Omental fat pad (tissue), 4 donors: ENCODE data around the gene IFNLR1. TPM values are rescaled to one million over a fixed set of nuclear protein-coding genes. Genes with fewer than 3 reads are reported as not detected.

Experiments
- ATAC-seq: fragments of 150-250 bp; one replicate; pipeline ENCODE4 v1.9.1; 2016; ENCODE audit warnings: mild to moderate bottlenecking, moderate library complexity; ENCODE audit not compliant: low FRiP score
- DNase-seq: peaks from one replicate; pipeline ENCODE4 v3.0.0-alpha.2; 2019; ENCODE audit warnings: low spot score
- total RNA-seq, 4 donors: library from RNA; depleted of rRNA; stranded (reverse); fragments of >200 nt; gene quantifications; one replicate each; pipeline ENCODE4 v1.1.0, GENCODE V29; 2016
- TF ChIP-seq, protein P1 (sequence below), 3 donors: fragments of 450-650 bp; IDR thresholded peaks; one replicate each; pipeline ENCODE4 v1.5.1; 2016 to 2017; ENCODE audit warnings: antibody characterized with exemption in 3 of 3, mild to moderate bottlenecking in 3 of 3, moderate library complexity in 2 of 3

IFNLR1 gene
- total RNA-seq, 4 donors from 2014 or later = 1.1 to 4.6 (median 1.8) TPM; not detected in 1

DNA sequence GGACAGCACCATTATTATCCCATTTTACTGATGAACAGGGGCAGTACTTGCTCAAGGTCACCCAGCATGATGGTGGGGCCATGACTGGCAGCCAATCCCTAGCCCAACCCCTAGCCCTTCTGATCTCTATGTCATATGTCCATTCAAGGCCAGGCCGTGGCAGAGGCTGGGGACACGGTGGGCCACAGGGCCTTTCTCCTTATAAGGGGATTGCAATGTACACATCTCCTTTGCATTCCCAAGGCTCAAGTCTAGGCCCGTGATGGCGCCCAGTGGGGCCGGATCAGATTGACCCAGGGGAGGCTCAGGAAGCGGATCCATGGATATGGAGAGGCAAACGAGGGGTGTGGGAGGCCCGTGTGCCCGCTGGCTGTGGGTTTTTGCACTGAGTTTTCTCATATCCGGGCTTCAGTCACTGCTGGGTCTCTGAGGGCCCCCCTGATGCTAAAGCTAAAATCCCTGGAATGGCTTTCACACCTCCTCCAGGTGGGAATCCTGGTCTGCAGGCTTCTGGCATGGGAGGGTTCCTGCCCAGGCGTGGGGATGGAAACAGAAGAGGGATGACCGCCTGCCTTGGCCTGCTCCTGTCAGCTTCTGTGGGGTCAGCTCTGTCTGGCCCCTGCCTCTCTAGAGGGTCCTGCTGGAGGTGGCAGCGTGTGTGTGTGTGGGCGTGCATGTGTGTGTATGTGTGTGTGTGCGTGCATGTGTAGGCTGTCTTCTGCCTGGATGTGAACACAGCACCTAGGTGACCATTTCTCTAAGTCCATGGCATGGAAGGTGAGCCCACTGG, 77.2 kb downstream of the IFNLR1 start:
- DNase-seq (no peak), ATAC-seq (no peak)
- TF ChIP-seq, protein P1, sequence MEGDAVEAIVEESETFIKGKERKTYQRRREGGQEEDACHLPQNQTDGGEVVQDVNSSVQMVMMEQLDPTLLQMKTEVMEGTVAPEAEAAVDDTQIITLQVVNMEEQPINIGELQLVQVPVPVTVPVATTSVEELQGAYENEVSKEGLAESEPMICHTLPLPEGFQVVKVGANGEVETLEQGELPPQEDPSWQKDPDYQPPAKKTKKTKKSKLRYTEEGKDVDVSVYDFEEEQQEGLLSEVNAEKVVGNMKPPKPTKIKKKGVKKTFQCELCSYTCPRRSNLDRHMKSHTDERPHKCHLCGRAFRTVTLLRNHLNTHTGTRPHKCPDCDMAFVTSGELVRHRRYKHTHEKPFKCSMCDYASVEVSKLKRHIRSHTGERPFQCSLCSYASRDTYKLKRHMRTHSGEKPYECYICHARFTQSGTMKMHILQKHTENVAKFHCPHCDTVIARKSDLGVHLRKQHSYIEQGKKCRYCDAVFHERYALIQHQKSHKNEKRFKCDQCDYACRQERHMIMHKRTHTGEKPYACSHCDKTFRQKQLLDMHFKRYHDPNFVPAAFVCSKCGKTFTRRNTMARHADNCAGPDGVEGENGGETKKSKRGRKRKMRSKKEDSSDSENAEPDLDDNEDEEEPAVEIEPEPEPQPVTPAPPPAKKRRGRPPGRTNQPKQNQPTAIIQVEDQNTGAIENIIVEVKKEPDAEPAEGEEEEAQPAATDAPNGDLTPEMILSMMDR (IDR thresholded peaks at IDR 0.05) = no peak

DNA sequence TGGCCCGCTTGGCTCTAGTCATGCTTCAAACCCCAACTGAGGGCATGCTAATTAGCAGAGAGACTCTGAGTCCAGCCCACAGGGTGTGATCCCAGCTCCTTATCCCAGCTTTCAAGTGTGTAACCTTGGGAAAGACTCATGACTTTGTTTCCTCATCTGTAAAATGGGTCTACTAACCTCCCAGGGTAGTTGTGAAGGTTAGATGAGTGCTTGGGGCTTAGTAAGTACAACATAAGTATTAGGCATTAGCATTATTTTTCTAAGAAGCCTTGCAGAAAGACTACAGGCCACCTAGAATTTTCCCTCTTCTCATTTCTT, 78.0 kb downstream of the IFNLR1 start:
- TF ChIP-seq, protein P1 (IDR thresholded peaks at IDR 0.05) = no peak
- no peak for DNase-seq

DNA sequence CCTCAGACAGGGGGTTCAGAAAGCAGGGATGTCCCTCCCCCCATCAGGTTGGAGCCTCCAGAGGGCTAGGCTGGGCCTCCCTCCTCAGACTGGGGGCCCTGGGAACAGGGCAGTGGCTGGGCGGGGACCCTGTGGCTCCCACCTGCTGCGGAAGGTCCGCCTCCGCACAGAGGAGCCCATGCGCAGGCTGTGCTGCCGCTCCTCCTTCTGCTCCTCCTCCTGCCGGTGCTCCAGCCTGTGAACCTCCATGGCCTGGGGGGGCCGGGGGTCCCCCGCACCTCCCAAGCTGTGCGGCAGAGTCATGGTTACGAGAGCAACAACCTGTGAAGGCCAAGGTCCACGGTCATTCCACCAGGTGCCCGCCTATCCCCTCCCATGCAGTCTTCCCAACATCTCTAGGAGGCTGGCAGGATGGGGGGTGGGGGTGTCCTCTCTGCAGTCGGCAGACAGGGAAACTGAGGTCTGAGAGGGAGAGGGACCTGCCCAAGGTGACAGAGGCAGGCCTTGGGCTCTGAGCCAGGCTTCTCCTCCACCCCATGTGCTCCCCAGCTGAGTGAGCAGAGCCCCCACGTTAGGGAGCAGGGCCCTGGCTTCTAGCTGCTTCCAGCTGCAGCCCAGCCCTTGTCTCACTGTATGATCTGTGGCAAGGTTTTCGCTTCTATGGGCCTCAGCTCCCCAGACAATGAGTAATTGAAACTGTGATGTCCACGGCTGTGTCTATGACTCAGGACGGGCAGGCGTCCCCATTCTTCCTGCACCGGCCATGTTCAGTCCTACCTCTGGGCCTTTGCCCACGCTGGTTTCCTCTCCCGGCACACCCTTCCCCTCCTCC, 78.5 kb downstream of the IFNLR1 start:
- ATAC-seq = no peak
- TF ChIP-seq, protein P1 (IDR thresholded peaks at IDR 0.05) = no peak

More for the DNA sequence above, 78.0 kb downstream of the IFNLR1 start:
- no peak for ATAC-seq

DNA sequence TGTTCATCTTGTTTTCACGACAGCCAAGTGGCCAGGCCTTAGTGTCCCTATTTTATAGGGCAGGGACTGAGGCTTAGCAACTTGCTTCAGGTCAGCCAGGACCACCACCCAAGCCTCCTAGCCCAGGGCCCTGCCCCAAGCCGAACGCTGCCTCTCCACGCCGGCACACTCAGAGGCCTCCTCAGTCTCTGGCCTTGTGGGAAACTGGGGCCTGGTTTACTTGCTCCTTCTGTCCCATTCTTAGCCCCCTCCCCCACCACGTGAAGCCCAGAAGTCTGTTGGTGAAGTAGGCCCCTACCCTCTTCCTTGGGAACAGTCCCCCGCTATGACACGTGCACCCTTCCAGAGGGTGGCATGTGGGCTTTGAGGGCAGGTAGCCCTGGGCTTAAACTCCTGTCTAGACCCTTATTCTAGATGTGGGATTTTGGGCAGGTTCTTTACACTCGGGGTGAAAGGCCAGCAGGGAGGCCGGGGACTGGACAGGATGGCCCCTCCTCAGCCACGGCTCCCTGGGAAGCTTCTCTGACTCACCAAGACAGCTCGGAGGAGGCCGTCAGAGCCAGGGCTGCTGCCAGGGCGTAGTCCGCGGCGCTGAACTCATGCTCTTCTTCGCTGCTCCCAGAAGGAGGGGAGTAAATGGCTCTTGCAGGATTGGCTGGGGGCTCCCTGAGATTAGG, 79.5 kb downstream of the IFNLR1 start:
- DNase-seq (no peak), ATAC-seq (peak; percentile 71)
- TF ChIP-seq, protein P1 (IDR thresholded peaks at IDR 0.05) = no peak

More for the DNA sequence above, 78.5 kb downstream of the IFNLR1 start:
- no peak for DNase-seq

DNA sequence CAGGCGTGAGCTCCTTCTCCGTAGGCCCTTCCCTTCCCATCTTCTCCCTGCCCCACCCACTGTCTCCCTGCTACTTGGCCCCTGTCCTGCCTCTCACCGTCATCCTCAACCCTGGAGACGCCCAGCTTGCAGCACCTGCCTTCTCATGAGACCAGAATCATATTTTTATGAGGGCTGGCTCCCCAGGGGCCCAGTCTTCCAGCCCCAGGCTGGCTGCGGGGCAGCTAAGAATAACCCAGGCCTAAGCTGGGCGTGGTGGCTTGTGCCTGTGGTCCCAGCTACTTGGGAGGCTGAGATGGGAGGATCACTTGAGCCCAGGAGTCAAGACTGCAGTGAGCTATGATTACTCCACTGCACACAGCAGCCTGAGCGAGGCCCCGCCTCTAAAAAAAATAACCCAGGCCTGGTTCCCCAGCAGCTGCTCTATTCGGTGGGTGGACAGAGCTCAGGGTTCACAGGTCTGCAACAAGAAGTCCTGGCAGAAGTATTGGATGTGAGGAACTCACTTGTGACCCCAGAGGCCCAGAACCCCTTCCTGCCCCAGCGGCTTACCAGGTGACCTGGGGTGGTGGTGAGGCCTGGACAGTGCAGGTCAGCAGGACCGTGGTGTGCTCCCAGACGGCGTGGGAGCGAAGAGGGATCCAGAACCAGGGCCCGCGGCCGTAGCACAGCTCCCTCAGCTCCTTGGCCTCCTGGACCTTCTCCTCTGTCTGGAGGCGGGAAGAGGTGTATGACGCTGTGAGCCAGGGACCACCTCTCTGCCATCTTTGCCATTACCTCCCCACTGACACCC, 81.5 kb downstream of the IFNLR1 start:
- no peak for DNase-seq
- TF ChIP-seq, protein P1 (IDR thresholded peaks at IDR 0.05) = no peak
- no peak for ATAC-seq

DNA sequence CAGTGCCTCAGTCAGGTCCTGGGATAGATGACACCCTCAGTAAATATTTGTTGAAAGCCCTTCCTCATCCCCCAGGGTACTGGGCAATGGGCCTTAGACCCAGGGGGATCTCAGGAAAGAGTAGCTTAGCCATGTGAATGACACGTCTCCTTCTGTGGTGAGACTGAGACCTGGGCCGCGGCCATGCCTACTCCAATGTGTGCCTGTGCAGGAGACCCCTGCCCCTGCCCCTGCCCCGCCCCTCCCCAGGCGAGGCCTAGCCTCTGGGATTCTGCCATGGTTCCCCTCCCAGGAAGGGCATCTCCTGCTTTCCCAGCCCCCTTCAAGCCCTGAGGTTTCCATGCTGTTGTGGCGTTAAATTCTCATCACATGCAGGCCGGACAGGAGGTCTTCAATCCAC, 82.2 kb downstream of the IFNLR1 start:
- TF ChIP-seq, protein P1 (IDR thresholded peaks at IDR 0.05) = no peak
- no peak for ATAC-seq

More for the DNA sequence above, 82.2 kb downstream of the IFNLR1 start:
- DNase-seq = no peak
